HG03139 (cell line): ENCODE data around the gene CGNL1.

Experiments used
- ATAC-seq: cut with Tn5 transposase; IDR thresholded peaks from one replicate; pipeline ENCODE4 v1.9.1; 2021; ENCODE audit not compliant: unreplicated experiment

Gene CGNL1

GRCh38 chr15:57419335-57419734 lies 43.0 kb downstream of the CGNL1 start:
- ATAC-seq = no peak

- no peak for ATAC-seq
Observed at GRCh38 chr15:57421110-57421509, 44.8 kb downstream of the CGNL1 start.

GRCh38 chr15:57421551-57421950 lies 45.2 kb downstream of the CGNL1 start:
- ATAC-seq = no peak

- peak; percentile 81 for ATAC-seq
Observed at GRCh38 chr15:57422113-57422754, 45.9 kb downstream of the CGNL1 start.

- no peak for ATAC-seq
Observed at GRCh38 chr15:57423599-57424140, 47.4 kb downstream of the CGNL1 start.

- no peak for ATAC-seq
Observed at GRCh38 chr15:57424628-57425405, 48.5 kb downstream of the CGNL1 start.

GRCh38 chr15:57425842-57426241 lies 49.5 kb downstream of the CGNL1 start:
- no peak for ATAC-seq

GRCh38 chr15:57427367-57427821 lies 51.1 kb downstream of the CGNL1 start:
- ATAC-seq = no peak

GRCh38 chr15:57432141-57432741 lies 55.9 kb downstream of the CGNL1 start:
- ATAC-seq = no peak

- no peak for ATAC-seq
Observed at GRCh38 chr15:57436166-57436565, 59.9 kb downstream of the CGNL1 start.

- ATAC-seq = no peak
Observed at GRCh38 chr15:57436961-57437360, 60.7 kb downstream of the CGNL1 start.

- no peak for ATAC-seq
Observed at GRCh38 chr15:57437564-57437963, 61.3 kb downstream of the CGNL1 start.

GRCh38 chr15:57438166-57438565 lies 61.9 kb downstream of the CGNL1 start:
- ATAC-seq = no peak

- ATAC-seq = no peak
Observed at GRCh38 chr15:57439128-57440027, 63.1 kb downstream of the CGNL1 start.

GRCh38 chr15:57440167-57440566 lies 63.9 kb downstream of the CGNL1 start:
- no peak for ATAC-seq

GRCh38 chr15:57440799-57441198 lies 64.5 kb downstream of the CGNL1 start:
- ATAC-seq = no peak

GRCh38 chr15:57442335-57442734 lies 66.0 kb downstream of the CGNL1 start:
- no peak for ATAC-seq

GRCh38 chr15:57443486-57443885 lies 67.2 kb downstream of the CGNL1 start:
- ATAC-seq = no peak

- no peak for ATAC-seq
Observed at GRCh38 chr15:57444877-57445513, 68.7 kb downstream of the CGNL1 start.

GRCh38 chr15:57445872-57446271 lies 69.6 kb downstream of the CGNL1 start:
- no peak for ATAC-seq
